H9 (cell line): ENCODE measurements around the gene ZBTB17. TPM values are rescaled to one million over a fixed set of nuclear protein-coding genes. Genes with fewer than 3 reads are reported as not detected.

Source experiments
- DNase-seq: peaks from one replicate; pipeline ENCODE4 v3.0.0-alpha.2; 2017
- H2AFZ ChIP-seq: one replicate; pipeline ENCODE4 v1.6.1; 2013; ENCODE audit warnings: mild to moderate bottlenecking, low read length, control low read depth, moderate library complexity
- H2AK5ac ChIP-seq: 2 replicates; pipeline ENCODE4 v1.6.1; 2013; ENCODE audit warnings: low read length, control low read depth, mixed read lengths; ENCODE audit not compliant: insufficient read length
- H2BK120ac ChIP-seq: one replicate; pipeline ENCODE4 v1.6.1; 2013; ENCODE audit warnings: low read depth, mild to moderate bottlenecking, low read length, control low read depth, inconsistent platforms; ENCODE audit not compliant: poor library complexity, severe bottlenecking
- H2BK12ac ChIP-seq: 2 replicates; pipeline ENCODE4 v1.6.1; 2013; ENCODE audit warnings: low read length, control low read depth, mixed read lengths, low read depth; ENCODE audit not compliant: insufficient read length
- H2BK15ac ChIP-seq: 2 replicates; pipeline ENCODE4 v1.6.1; 2013; ENCODE audit warnings: low read depth, low read length, control low read depth
- H2BK20ac ChIP-seq: one replicate; pipeline ENCODE4 v1.6.1; 2013; ENCODE audit warnings: low read depth, mild to moderate bottlenecking, low read length, control low read depth, inconsistent platforms; ENCODE audit not compliant: poor library complexity, severe bottlenecking
- H2BK5ac ChIP-seq: 2 replicates; pipeline ENCODE4 v1.6.1; 2013; ENCODE audit warnings: low read length, control low read depth, mixed read lengths; ENCODE audit not compliant: insufficient read length
- H3K14ac ChIP-seq: 2 replicates; pipeline ENCODE4 v1.6.1; 2013; ENCODE audit warnings: low read length, control low read depth; ENCODE audit not compliant: insufficient read depth
- H3K18ac ChIP-seq: 2 replicates; pipeline ENCODE4 v1.6.1; 2013; ENCODE audit warnings: low read depth, mild to moderate bottlenecking, mixed read lengths, low read length, control low read depth; ENCODE audit not compliant: insufficient read length
- H3K23ac ChIP-seq: 2 replicates; pipeline ENCODE4 v1.6.1; 2013; ENCODE audit warnings: low read length, control low read depth, mixed read lengths, low read depth; ENCODE audit not compliant: insufficient read length
- H3K23me2 ChIP-seq: 2 replicates; pipeline ENCODE4 v1.6.1; 2013; ENCODE audit warnings: low read depth, mild to moderate bottlenecking, mixed read lengths, low read length, control low read depth; ENCODE audit not compliant: insufficient read length, poor library complexity, severe bottlenecking
- H3K27ac ChIP-seq: 2 replicates; pipeline ENCODE4 v1.5.1; 2013; ENCODE audit warnings: low read length, control low read depth, mixed read lengths, low read depth; ENCODE audit not compliant: insufficient read length
- H3K27me3 ChIP-seq: 2 replicates; pipeline ENCODE4 v1.6.1; 2013; ENCODE audit warnings: low read length, control low read depth, inconsistent platforms; ENCODE audit not compliant: insufficient read depth
- H3K4ac ChIP-seq: 2 replicates; pipeline ENCODE4 v1.6.1; 2013; ENCODE audit warnings: low read depth, mild to moderate bottlenecking, control low read depth, inconsistent platforms, low read length, moderate library complexity
- H3K4me1 ChIP-seq: 2 replicates; pipeline ENCODE4 v1.6.1; 2013; ENCODE audit warnings: low read length, control low read depth, inconsistent platforms; ENCODE audit not compliant: insufficient read depth
- H3K4me2 ChIP-seq: 2 replicates; pipeline ENCODE4 v1.6.1; 2013; ENCODE audit warnings: low read length, control low read depth, mixed read lengths; ENCODE audit not compliant: insufficient read length, insufficient read depth
- H3K56ac ChIP-seq: 2 replicates; pipeline ENCODE4 v1.6.1; 2013; ENCODE audit warnings: low read depth, mild to moderate bottlenecking, mixed read lengths, low read length, control low read depth; ENCODE audit not compliant: insufficient read length
- H3K79me1 ChIP-seq: 2 replicates; pipeline ENCODE4 v1.6.1; 2013; ENCODE audit warnings: low read depth, mild to moderate bottlenecking, moderate library complexity, low read length, control low read depth, inconsistent platforms; ENCODE audit not compliant: insufficient read depth, poor library complexity, severe bottlenecking
- H3K79me2 ChIP-seq: 2 replicates; pipeline ENCODE4 v1.6.1; 2013; ENCODE audit warnings: low read length, control low read depth, inconsistent platforms; ENCODE audit not compliant: insufficient read depth
- H3K9ac ChIP-seq: 2 replicates; pipeline ENCODE4 v1.6.1; 2013; ENCODE audit warnings: low read length, control low read depth, mixed read lengths; ENCODE audit not compliant: insufficient read length; ENCODE audit errors: extremely low read depth
- H3K9me3 ChIP-seq: one replicate; pipeline ENCODE4 v1.6.1; 2013; ENCODE audit warnings: low read depth, low read length, inconsistent platforms; ENCODE audit not compliant: control insufficient read depth
- H3T11ph ChIP-seq: one replicate; pipeline ENCODE4 v1.6.1; 2013; ENCODE audit warnings: mild to moderate bottlenecking, low read length, control low read depth, inconsistent platforms
- H4K20me1 ChIP-seq: one replicate; pipeline ENCODE4 v1.6.1; 2013; ENCODE audit not compliant: control insufficient read depth, insufficient read length, insufficient read depth
- H4K5ac ChIP-seq: 2 replicates; pipeline ENCODE4 v1.6.1; 2013; ENCODE audit warnings: low read depth, mild to moderate bottlenecking, mixed read lengths, low read length, control low read depth; ENCODE audit not compliant: insufficient read length
- H4K8ac ChIP-seq: replicated peaks from 2 replicates; pipeline ENCODE4 v1.6.1; 2013; ENCODE audit warnings: low read length, control low read depth, mixed read lengths, low read depth; ENCODE audit not compliant: insufficient read length
- H4K91ac ChIP-seq: 2 replicates; pipeline ENCODE4 v1.6.1; 2013; ENCODE audit warnings: low read depth, mild to moderate bottlenecking, moderate library complexity, mixed read lengths, low read length, control low read depth; ENCODE audit not compliant: insufficient read length
- H3K27ac Mint-ChIP-seq, 3 experiments: 2 replicates in 2 of 3; 3 replicates in 1 of 3; pipeline ENCODE4 v1.8.0; 2020 to 2021; ENCODE audit warnings: mixed read lengths in 3 of 3, mild to moderate bottlenecking in 1 of 3, moderate library complexity in 1 of 3
- H3K27me3 Mint-ChIP-seq: 2 replicates; pipeline ENCODE4 v1.8.0; 2021; ENCODE audit warnings: low read depth, mild to moderate bottlenecking, moderate library complexity, mixed read lengths
- H3K36me3 Mint-ChIP-seq, 3 experiments: 2 replicates in 2 of 3; 3 replicates in 1 of 3; pipeline ENCODE4 v1.8.0; 2020 to 2021; ENCODE audit warnings: low read depth in 3 of 3, mixed read lengths in 3 of 3; ENCODE audit not compliant: insufficient read depth in 1 of 3
- H3K4me1 Mint-ChIP-seq, 2 experiments: 2 replicates each; pipeline ENCODE4 v1.8.0; 2020; ENCODE audit warnings: mixed read lengths in 2 of 2
- H3K4me3 Mint-ChIP-seq, 2 experiments: 2 replicates in 1 of 2; 3 replicates in 1 of 2; pipeline ENCODE4 v1.8.0; 2020 to 2021; ENCODE audit warnings: mild to moderate bottlenecking in 2 of 2, mixed read lengths in 2 of 2, moderate library complexity in 1 of 2
- H3K9me3 Mint-ChIP-seq, 2 experiments: 2 replicates in 1 of 2; 3 replicates in 1 of 2; pipeline ENCODE4 v1.8.0; 2020; ENCODE audit warnings: mild to moderate bottlenecking in 2 of 2, mixed read lengths in 2 of 2, moderate library complexity in 1 of 2
- CTCF ChIP-seq: fragments of 200-600 bp; sonication (generic); conservative IDR thresholded peaks from 3 replicates; pipeline ENCODE4 v1.8.0; 2021; ENCODE audit warnings: antibody characterized with exemption, mild to moderate bottlenecking
- WGBS: extraction: QIAGEN DNeasy Blood & Tissue Kit; methylation state at CpG from one replicate; pipeline ENCODE4 v1.1.7; 2013; ENCODE audit warnings: missing lambda C conversion rate, low lambda C conversion rate, mixed read lengths; ENCODE audit not compliant: insufficient read length; ENCODE audit errors: extremely low coverage; 5-methylcytosine and 5-hydroxymethylcytosine counted together
- total RNA-seq: library from RNA; stranded (reverse); gene quantifications from 2 replicates; pipeline ENCODE4 v1.2.1, GENCODE V29; 2021

The ZBTB17 gene
- total RNA-seq, 1 experiment from 2014 or later: 16.5 TPM

GRCh38 chr1:15943328-15943991, 32.4 kb downstream of the ZBTB17 start:
- no peaks in the 10 kb centered on the region for H3K4me1 ChIP-seq
- H3K56ac ChIP-seq: no peak overlapping the region
- Mint-ChIP-seq H3K4me1 (peaks cover 4 to 7% of the 10 kb centered on the region in 2 experiments; a peak in 3 of 4 replicates), H3K9me3 (no peaks in the 10 kb centered on the region), H3K27ac (no peak overlapping the region), H3K36me3 (peaks cover 16 to 60% (median 45%) of the 10 kb centered on the region in 3 experiments), H3K4me3 (no peak overlapping the region), H3K27me3 (no peaks in the 10 kb centered on the region)
- H2BK12ac ChIP-seq: no peak overlapping the region
- H3K79me2 ChIP-seq: no peaks in the 10 kb centered on the region
- H3K9ac ChIP-seq: no peak overlapping the region
- no peaks in the 10 kb centered on the region for H3K23me2 ChIP-seq
- no peak overlapping the region for H3T11ph ChIP-seq
- H4K20me1 ChIP-seq: peaks cover 2% of the 10 kb centered on the region
- H2BK120ac ChIP-seq: no peak overlapping the region
- no peak overlapping the region for H4K8ac ChIP-seq
- DNase-seq: no peak
- no peak overlapping the region for H3K27ac ChIP-seq
- TF ChIP-seq CTCF: no peak
- no CpG with 5 or more reads among the region's 33 CpGs for WGBS
- no peaks in the 10 kb centered on the region for H3K9me3 ChIP-seq
- no peaks in the 10 kb centered on the region for H3K79me1 ChIP-seq
- H4K5ac ChIP-seq: no peak overlapping the region
- no peak overlapping the region for H3K23ac ChIP-seq
- no peak overlapping the region for H3K4me2 ChIP-seq
- H3K14ac ChIP-seq: no peak overlapping the region
- no peak overlapping the region for H2BK15ac ChIP-seq
- H3K27me3 ChIP-seq: no peaks in the 10 kb centered on the region
- H2AK5ac ChIP-seq: no peak overlapping the region
- H2BK5ac ChIP-seq: no peak overlapping the region
- no peak overlapping the region for H2BK20ac ChIP-seq
- no peak overlapping the region for H2AFZ ChIP-seq
- no peak overlapping the region for H4K91ac ChIP-seq
- no peak overlapping the region for H3K4ac ChIP-seq
- H3K18ac ChIP-seq: no peak overlapping the region
